ENCODE results near the gene SFT2D2.

- TF ChIP-seq CTCF (IDR thresholded peaks at IDR 0.05; ENCODE audit: low read length) (no peak), EZH2 (optimal IDR thresholded peaks at IDR 0.05; ENCODE audit: low read depth, low read length) (no peak), EZH2phosphoT487 (IDR thresholded peaks at IDR 0.05; ENCODE audit: low read length) (no peak)
Measured at GRCh38 chr1:168273575-168273974, 47.8 kb downstream of the SFT2D2 start.
